Stromal cell of bone marrow (primary cell): ENCODE results near the gene SLC9A1.
"Not testable (repeated sequence)": the region's sequence is repeated elsewhere in the genome, so short reads cannot be mapped to it uniquely, and the experiment has no call there.

Experiments used
- DNase-seq: peaks from one replicate; pipeline ENCODE4 v3.0.0-alpha.2; 2012; ENCODE audit warnings: low read depth

The SLC9A1 gene

GRCh38 chr1:27132624-27133023 is 22.3 kb downstream of the SLC9A1 start:
- no peak for DNase-seq

GRCh38 chr1:27132147-27132546 is 22.8 kb downstream of the SLC9A1 start:
- DNase-seq: no peak

DNA sequence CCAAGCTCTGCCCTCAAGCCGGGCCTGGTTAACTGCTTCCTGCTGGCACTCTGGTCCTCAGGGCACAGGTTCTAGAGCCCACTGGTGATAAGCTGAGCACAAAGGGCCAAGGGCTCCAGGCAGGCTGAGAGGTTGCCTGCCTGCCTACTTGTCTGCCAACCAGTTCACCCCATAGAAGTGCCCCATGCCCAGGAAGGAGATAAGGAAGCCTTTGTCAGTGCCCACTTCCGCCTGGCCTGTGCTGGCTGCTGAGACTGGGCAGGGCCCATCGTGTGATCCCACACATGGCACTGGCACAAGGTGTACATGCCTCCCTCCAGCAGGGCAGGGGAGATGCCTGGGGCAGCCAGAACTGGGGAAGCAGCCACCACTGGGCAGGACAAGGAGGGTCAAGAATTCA is 24.1 kb downstream of the SLC9A1 start:
- no peak for DNase-seq

GRCh38 chr1:27129225-27129624 is 25.7 kb downstream of the SLC9A1 start:
- no peak for DNase-seq

DNA sequence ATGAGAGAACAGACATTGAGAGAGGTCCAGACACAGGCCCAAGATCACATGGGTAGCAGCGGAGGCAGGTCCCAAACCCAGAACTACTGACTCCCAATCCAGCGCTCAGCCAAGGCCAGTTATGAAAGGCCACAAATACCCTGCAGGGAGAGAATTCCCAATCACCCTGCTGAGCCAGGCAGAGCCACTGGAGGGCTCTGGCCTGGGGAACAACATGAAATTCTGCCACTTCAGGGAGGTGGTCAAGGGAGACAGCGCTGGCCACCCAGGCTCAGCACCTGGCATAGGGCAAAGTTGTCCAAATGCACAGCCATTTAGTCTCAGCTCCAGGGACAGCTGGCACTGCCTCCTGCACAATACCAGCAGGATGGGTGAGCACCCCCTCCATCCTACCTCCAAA is 27.5 kb downstream of the SLC9A1 start:
- no peak for DNase-seq

DNA sequence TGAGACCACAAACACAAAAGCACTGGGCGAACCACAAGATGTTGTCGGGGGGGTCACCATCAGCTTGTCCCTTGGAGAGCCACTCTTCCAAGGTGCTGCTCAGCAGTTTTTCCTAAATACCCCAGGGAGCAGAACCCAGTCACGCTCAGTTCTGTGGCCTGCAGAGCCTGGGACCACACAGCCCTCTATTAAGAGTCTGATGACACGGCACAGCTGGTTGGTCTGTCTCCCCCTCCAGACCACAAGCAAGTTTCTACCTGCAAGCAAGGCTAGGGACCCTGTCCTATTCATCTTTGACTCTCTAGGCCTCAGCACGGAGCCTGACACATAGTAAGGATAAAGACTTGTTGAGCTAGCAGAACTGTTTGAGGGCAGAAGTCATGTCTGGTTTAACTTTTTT is 28.5 kb downstream of the SLC9A1 start:
- no peak for DNase-seq

GRCh38 chr1:27125125-27125524 is 29.8 kb downstream of the SLC9A1 start:
- DNase-seq: not testable (repeated sequence)

DNA sequence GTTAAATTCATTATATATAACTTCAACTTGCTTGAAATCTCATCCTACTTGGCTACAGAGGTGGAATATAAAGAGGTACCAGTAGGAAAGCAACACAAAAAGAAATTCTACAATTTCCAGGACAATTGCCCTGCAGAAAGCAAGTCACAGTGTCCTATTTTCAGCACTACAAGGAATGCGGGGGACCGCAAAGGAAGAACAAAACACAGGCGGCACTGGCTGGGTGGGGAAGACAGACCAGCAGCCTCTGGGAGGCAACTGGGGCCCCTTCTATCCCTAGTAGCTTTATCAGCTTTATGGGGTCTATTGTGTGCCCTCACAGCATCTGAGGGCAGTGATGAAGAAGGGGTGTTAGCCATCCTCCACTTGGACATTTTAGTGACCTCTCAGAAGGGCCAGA is 30.5 kb downstream of the SLC9A1 start:
- no peak for DNase-seq

- DNase-seq: peak; percentile 52
Measured at GRCh38 chr1:27122652-27123051, 32.3 kb downstream of the SLC9A1 start.

GRCh38 chr1:27120854-27121253 is 34.1 kb downstream of the SLC9A1 start:
- DNase-seq: no peak

DNA sequence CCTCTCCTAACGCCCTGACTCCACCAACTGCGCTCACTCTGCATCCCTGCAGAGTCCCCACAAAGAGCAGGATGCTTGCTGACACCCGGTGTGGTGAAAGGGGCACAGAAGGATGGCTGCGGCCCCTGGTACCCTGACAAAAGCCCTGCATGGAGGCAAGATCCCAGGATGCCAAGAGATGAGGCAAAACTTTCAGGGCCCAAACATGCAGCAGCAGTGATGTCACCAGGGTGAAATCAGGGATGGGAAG is 36.6 kb downstream of the SLC9A1 start:
- peak; percentile 33 for DNase-seq

DNA sequence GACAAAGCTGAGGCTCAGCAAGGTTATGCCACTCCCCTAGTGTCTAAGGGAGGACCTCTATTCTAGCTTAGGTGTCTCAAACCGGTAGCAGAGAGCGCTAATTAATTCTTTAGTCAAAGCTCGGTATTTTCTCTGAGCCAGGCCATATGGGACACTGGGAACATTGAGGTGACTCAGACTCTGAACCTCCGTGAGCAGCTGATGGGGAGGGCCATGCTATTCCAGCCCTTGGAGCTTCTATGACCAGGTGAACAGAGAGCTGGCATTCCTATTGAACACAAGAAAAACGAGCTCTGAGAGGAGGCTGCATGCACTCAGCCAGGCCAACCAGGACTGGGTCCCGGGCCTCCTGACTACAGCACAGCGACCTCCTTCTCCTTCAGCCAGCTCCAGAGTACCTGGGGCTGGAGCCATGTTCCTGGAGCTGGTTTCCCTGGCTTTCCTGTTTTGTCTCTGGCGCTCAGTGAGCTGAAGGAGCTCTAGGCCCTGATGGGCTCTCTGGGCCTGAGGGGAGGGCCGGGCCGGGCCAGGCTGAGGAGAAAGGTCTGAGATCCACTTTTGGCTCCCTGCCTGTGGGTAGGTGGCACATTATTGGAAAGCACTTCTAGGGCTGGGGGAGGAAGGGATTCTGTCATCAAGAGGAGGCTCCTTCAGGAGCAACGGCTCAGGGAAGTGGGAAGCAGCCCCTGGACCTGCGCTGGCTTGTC is 37.0 kb downstream of the SLC9A1 start:
- no peak for DNase-seq

GRCh38 chr1:27116697-27117096 is 38.2 kb downstream of the SLC9A1 start:
- DNase-seq: no peak

GRCh38 chr1:27116232-27116631 is 38.7 kb downstream of the SLC9A1 start:
- DNase-seq: no peak

DNA sequence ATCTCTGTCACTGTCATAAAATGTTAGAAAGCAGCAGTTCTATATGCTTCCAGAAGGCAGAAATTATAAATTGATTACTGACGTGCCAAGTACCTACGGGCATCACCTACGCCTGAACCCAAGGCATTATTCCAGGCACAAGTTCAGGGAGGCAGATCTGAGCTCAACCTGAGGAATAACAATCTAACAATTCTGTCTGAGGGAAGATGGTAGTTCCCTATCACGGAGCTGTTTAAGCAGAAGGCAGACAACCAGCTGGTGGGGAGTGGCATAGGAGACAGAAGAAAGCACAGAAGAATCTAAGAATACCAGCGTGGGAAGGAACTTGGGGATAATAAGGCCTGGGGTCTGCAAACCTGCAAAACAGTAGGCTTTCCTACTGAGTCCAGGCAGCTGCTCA is 40.4 kb downstream of the SLC9A1 start:
- DNase-seq: no peak

DNA sequence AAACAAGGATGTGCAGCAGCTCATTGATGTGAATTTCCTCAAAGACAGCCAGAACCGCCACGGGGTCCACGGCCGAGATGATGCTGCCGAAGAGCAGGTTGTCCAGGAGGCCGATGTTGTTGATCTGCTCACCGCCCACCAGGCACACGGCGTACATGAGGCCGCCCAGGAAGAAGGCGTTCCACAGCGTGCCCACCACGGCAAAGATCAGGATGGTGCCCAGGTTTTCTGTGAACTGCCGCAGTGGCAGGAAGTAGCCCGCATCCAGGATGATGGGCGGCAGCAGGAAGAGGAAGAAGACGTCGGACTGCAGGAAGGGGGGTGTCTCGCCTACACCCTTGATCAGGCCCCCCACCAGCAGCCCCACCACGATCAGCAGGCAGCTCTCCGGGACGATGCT is 41.1 kb downstream of the SLC9A1 start:
- DNase-seq: no peak

DNA sequence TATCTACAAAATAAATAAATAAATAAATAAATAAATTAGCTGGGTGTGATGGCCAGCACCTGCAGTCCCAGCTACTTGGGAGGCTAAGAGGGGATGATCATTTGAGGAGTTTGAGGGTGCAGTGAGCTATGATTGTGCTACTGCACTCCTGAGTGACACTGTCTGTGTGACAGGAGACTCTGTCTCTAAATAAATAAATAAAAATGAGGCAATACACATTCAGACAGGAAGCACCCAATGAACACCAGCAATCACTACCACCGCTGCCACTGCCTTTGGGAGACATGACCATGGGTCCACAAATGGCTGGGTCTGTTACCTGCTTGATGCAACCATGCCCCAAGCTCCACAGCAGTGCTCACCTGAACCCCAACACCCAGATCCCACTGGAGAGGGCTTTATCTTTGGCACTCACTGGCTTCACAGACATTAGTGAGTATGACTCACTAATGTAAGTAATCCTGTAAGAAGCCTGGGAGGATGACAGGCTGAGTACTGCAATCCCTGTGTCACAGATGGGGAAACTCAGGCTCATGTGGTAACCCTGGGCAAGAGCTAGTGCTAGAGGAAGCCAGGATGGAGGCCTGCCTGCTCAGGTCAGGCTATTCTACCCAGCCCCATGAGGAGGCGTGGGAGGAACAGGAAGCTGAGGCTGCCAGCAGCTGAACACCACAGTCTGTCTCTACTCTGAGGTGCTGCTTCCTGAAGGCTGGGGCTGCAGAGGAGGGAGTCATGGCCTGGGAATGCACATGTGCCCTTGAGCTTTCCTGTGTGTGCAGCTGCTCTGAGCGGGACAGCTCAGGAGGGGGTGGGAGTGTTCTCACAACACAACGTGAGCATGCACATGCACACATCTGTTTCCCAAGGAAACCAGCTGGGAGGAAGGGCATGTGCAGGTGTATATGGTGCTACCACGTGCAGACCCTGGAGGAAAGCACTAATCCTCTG is 43.0 kb downstream of the SLC9A1 start:
- peak; percentile 98 for DNase-seq

GRCh38 chr1:27109103-27109822 is 45.7 kb downstream of the SLC9A1 start:
- DNase-seq: no peak

DNA sequence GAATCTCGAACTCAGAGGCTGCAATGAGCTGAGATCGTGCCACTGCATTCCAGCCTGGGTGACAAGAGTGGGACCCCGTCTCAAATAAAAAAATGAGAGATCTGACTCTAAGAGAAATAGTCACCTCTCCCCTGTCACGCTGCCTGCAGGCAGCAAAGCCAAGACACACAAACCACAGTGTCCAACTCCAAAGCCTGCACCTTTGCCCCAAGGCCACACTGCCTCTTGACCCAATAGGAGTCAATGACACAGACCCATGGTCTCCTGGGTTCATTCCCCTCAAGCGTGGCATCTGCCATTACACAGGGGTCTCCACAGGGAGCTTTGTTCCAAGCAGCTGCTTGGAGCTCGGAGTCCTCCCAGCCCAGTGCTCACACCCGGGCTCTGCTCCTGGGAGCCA is 46.3 kb downstream of the SLC9A1 start:
- DNase-seq: no peak

- DNase-seq: no peak
Measured at GRCh38 chr1:27106561-27107323, 48.2 kb downstream of the SLC9A1 start.

- DNase-seq: no peak
Measured at GRCh38 chr1:27105018-27105417, 49.9 kb downstream of the SLC9A1 start.

- DNase-seq: no peak
Measured at GRCh38 chr1:27103498-27103897, 51.4 kb downstream of the SLC9A1 start.
